Trophoblast cell (in vitro differentiated cells and primary cell): ENCODE data around the gene PHLPP1.
A peak's percentile ranks its signal among the peaks of the same experiment; 100 is the strongest.

Experiments
- DNase-seq, 2 donors: peaks; one replicate each; pipeline ENCODE4 v3.0.0-alpha.2; 2016
- H2AFZ ChIP-seq: 2 replicates; pipeline ENCODE4 v1.6.1; 2013; ENCODE audit warnings: low read length, moderate library complexity, mild to moderate bottlenecking; ENCODE audit not compliant: insufficient read depth, poor library complexity
- H2AK5ac ChIP-seq: 2 replicates; pipeline ENCODE4 v1.6.1; 2013; ENCODE audit warnings: mild to moderate bottlenecking, low read length
- H2BK120ac ChIP-seq: 2 replicates; pipeline ENCODE4 v1.6.1; 2013; ENCODE audit warnings: low read length, mild to moderate bottlenecking, moderate library complexity; ENCODE audit not compliant: insufficient read depth, poor library complexity
- H2BK12ac ChIP-seq: 2 replicates; pipeline ENCODE4 v1.6.1; 2013; ENCODE audit warnings: mild to moderate bottlenecking, low read length, moderate library complexity
- H2BK5ac ChIP-seq: 2 replicates; pipeline ENCODE4 v1.6.1; 2013; ENCODE audit warnings: low read length, low read depth, moderate library complexity, mild to moderate bottlenecking; ENCODE audit not compliant: poor library complexity
- H3K14ac ChIP-seq: 2 replicates; pipeline ENCODE4 v1.6.1; 2013; ENCODE audit warnings: mild to moderate bottlenecking, low read length
- H3K18ac ChIP-seq: 2 replicates; pipeline ENCODE4 v1.6.1; 2013; ENCODE audit warnings: mild to moderate bottlenecking, low read length
- H3K23ac ChIP-seq: 2 replicates; pipeline ENCODE4 v1.6.1; 2013; ENCODE audit warnings: low read length
- H3K27ac ChIP-seq: 2 replicates; pipeline ENCODE4 v1.5.1; 2013; ENCODE audit warnings: low read depth, mild to moderate bottlenecking, inconsistent platforms, low read length, moderate library complexity
- H3K27me3 ChIP-seq: 2 replicates; pipeline ENCODE4 v1.6.1; 2013; ENCODE audit warnings: inconsistent platforms, mild to moderate bottlenecking, low read length, moderate library complexity; ENCODE audit not compliant: insufficient read depth
- H3K36me3 ChIP-seq, 2 experiments: 1 replicate in 1 of 2; 2 replicates in 1 of 2; pipeline ENCODE4 v1.6.1; 2013; ENCODE audit warnings: low read length in 2 of 2, mild to moderate bottlenecking in 2 of 2, moderate library complexity in 1 of 2; ENCODE audit not compliant: insufficient read depth in 2 of 2, control insufficient read depth in 1 of 2
- H3K4ac ChIP-seq: 2 replicates; pipeline ENCODE4 v1.6.1; 2013; ENCODE audit warnings: low read depth, mild to moderate bottlenecking, low read length, moderate library complexity
- H3K4me1 ChIP-seq, 2 experiments: 1 replicate in 1 of 2; 2 replicates in 1 of 2; pipeline ENCODE4 v1.6.1; 2013; ENCODE audit warnings: low read length in 2 of 2, mild to moderate bottlenecking in 2 of 2, moderate library complexity in 1 of 2; ENCODE audit not compliant: insufficient read depth in 2 of 2, control insufficient read depth in 1 of 2
- H3K4me2 ChIP-seq: 2 replicates; pipeline ENCODE4 v1.6.1; 2013; ENCODE audit warnings: inconsistent platforms, mild to moderate bottlenecking, low read length, moderate library complexity
- H3K4me3 ChIP-seq: 2 replicates; pipeline ENCODE4 v1.5.1; 2013; ENCODE audit warnings: mild to moderate bottlenecking, low read depth, low read length, inconsistent platforms
- H3K79me1 ChIP-seq: one replicate; pipeline ENCODE4 v1.6.1; 2013; ENCODE audit warnings: low read length
- H3K79me2 ChIP-seq: 2 replicates; pipeline ENCODE4 v1.6.1; 2013; ENCODE audit warnings: low read length, mild to moderate bottlenecking; ENCODE audit not compliant: control insufficient read depth, insufficient read depth, poor library complexity
- H3K9ac ChIP-seq: 2 replicates; pipeline ENCODE4 v1.6.1; 2013; ENCODE audit warnings: mild to moderate bottlenecking, low read length
- H3K9me3 ChIP-seq: 2 replicates; pipeline ENCODE4 v1.6.1; 2013; ENCODE audit warnings: low read depth, mild to moderate bottlenecking, control low read depth, inconsistent platforms, low read length; ENCODE audit not compliant: insufficient read depth
- H4K12ac ChIP-seq: 2 replicates; pipeline ENCODE4 v1.6.1; 2013; ENCODE audit warnings: low read depth, mild to moderate bottlenecking, low read length, moderate library complexity
- H4K8ac ChIP-seq: 2 replicates; pipeline ENCODE4 v1.6.1; 2013; ENCODE audit warnings: low read depth, mild to moderate bottlenecking, low read length, moderate library complexity
- H4K91ac ChIP-seq: one replicate; pipeline ENCODE4 v1.6.1; 2013; ENCODE audit warnings: low read depth, mild to moderate bottlenecking, low read length, moderate library complexity
- WGBS: extraction: QIAGEN DNeasy Blood & Tissue Kit; methylation state at CpG from one replicate; pipeline ENCODE4 v1.1.7; 2013; ENCODE audit warnings: missing lambda C conversion rate; ENCODE audit not compliant: insufficient read length, insufficient coverage; ENCODE audit errors: extremely low coverage; 5-methylcytosine and 5-hydroxymethylcytosine counted together

Gene PHLPP1

GRCh38 chr18:62876828-62877227, 161.5 kb downstream of the PHLPP1 start:
- Histone ChIP-seq H3K36me3 (no peaks in the 10 kb centered on the region), H3K9ac (no peak overlapping the region), H2AFZ (no peak overlapping the region), H3K9me3 (no peaks in the 10 kb centered on the region), H3K4me2 (no peak overlapping the region), H3K23ac (no peak overlapping the region), H3K79me2 (no peaks in the 10 kb centered on the region), H3K27me3 (no peaks in the 10 kb centered on the region), H2BK5ac (no peak overlapping the region), H2BK120ac (no peak overlapping the region), H3K14ac (no peak overlapping the region), H4K12ac (no peak overlapping the region), H2BK12ac (no peak overlapping the region), H2AK5ac (no peak overlapping the region), H4K8ac (no peak overlapping the region), H4K91ac (no peak overlapping the region), H3K4me3 (no peak overlapping the region), H3K4me1 (peaks cover 2 to 4% of the 10 kb centered on the region in 2 experiments), H3K4ac (no peak overlapping the region), H3K79me1 (no peaks in the 10 kb centered on the region), H3K18ac (no peak overlapping the region), H3K27ac (peak overlapping the region; percentile 22)
- no CpG with 5 or more reads among the region's 3 CpGs for WGBS
- peak in 1 of 2 donors; percentile 56 for DNase-seq

DNA sequence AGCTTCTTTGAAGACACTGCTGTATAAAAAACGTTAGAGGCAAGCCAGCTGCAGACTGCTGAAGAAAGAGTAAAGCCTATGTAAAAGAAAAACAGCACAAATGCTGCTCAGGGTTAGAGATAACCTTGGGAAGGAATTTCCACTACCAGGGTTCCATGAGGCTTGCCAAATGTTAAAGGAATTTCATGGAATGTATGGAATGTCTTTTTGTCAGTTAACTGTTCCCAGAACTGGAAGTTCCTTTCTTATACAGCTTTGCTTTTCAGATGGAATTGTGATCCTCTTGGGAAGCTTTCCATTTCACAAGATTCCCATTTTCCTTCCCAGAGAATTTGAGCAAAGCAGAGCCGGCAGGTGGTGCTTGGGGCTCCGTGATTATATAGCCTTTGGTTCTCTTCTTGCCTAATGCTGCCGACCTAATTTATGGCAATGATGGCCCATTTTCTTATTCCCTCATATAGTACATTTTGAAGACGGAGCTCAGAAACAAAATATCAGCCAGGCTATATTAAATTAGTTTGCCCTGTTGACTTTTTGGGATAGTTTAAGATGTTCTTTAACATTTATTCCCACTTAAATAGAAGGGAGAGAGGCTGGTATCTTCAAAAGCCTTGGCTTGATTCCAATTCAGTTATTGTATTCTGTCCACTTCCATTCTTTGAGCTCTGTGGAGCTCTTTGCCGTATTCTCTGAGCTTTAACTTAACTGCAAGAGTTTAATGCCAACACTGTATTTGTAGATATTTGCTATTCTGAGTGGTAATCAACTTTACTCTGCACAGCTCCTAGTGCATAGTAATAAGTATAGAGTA, 162.3 kb downstream of the PHLPP1 start:
- Histone ChIP-seq H3K27me3 (no peaks in the 10 kb centered on the region), H2BK12ac (no peak overlapping the region), H4K12ac (no peak overlapping the region), H2AK5ac (no peak overlapping the region), H2BK5ac (no peak overlapping the region), H3K23ac (no peak overlapping the region), H4K91ac (no peak overlapping the region), H2AFZ (no peak overlapping the region), H3K18ac (no peak overlapping the region), H3K27ac (peak overlapping the region; percentile 38), H3K9ac (no peak overlapping the region), H3K4me1 (peaks cover 2 to 6% of the 10 kb centered on the region in 2 experiments), H4K8ac (no peak overlapping the region), H3K9me3 (no peaks in the 10 kb centered on the region), H3K4me2 (peak overlapping the region; percentile 23), H2BK120ac (no peak overlapping the region), H3K4ac (no peak overlapping the region), H3K36me3 (no peaks in the 10 kb centered on the region), H3K79me2 (no peaks in the 10 kb centered on the region), H3K14ac (no peak overlapping the region), H3K79me1 (no peaks in the 10 kb centered on the region), H3K4me3 (no peak overlapping the region)
- DNase-seq, result peak in 1 of 2 donors; percentile 69
- no CpG with 5 or more reads among the region's 6 CpGs for WGBS

DNA sequence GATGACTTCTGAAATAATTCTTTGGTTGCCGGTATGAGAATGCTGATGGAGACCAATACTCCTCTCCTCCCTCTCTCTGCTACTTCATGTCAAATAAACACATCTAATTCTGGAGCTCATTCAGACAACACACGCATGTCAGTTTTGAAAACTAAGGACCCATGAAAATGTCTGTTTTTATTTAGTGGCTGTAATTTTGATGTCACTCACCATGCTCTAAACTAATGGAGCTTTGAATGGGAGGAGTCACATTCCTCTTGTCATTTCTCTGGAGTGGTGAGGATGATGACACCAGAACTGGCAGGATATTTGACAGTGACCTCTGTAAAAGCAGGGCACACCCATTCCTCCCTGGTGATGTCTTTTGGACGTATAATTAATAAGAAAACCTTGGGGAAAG, 163.0 kb downstream of the PHLPP1 start:
- Histone ChIP-seq H2AFZ (no peak overlapping the region), H3K18ac (no peak overlapping the region), H2BK120ac (no peak overlapping the region), H2AK5ac (no peak overlapping the region), H4K8ac (no peak overlapping the region), H3K27me3 (no peaks in the 10 kb centered on the region), H3K79me2 (no peaks in the 10 kb centered on the region), H3K4me1 (peaks cover 2 to 6% of the 10 kb centered on the region in 2 experiments), H3K14ac (no peak overlapping the region), H4K91ac (no peak overlapping the region), H3K79me1 (no peaks in the 10 kb centered on the region), H3K36me3 (no peaks in the 10 kb centered on the region), H4K12ac (no peak overlapping the region), H3K9ac (no peak overlapping the region), H2BK12ac (no peak overlapping the region), H3K4me3 (no peak overlapping the region), H3K4ac (no peak overlapping the region), H3K23ac (no peak overlapping the region), H3K4me2 (no peak overlapping the region), H3K27ac (no peak overlapping the region), H3K9me3 (no peaks in the 10 kb centered on the region), H2BK5ac (no peak overlapping the region)
- no CpG with 5 or more reads among the region's 3 CpGs for WGBS
- no peak for DNase-seq

GRCh38 chr18:62880034-62880433, 164.7 kb downstream of the PHLPP1 start:
- no peaks in the 10 kb centered on the region for H3K27me3 ChIP-seq

More at GRCh38 chr18:62880034-62880433, 164.7 kb downstream of the PHLPP1 start:
- Histone ChIP-seq H4K12ac (no peak overlapping the region), H4K8ac (no peak overlapping the region), H3K18ac (no peak overlapping the region), H3K4me1 (peaks cover 2 to 6% of the 10 kb centered on the region in 2 experiments), H3K9ac (no peak overlapping the region), H4K91ac (no peak overlapping the region), H3K14ac (no peak overlapping the region), H2AFZ (no peak overlapping the region), H3K36me3 (no peaks in the 10 kb centered on the region), H3K23ac (no peak overlapping the region), H2BK5ac (no peak overlapping the region), H3K27ac (no peak overlapping the region), H2BK12ac (no peak overlapping the region), H3K79me2 (no peaks in the 10 kb centered on the region), H2BK120ac (no peak overlapping the region), H3K4me3 (no peak overlapping the region), H3K79me1 (no peaks in the 10 kb centered on the region), H3K4me2 (no peak overlapping the region), H3K4ac (no peak overlapping the region), H3K9me3 (no peaks in the 10 kb centered on the region), H2AK5ac (no peak overlapping the region)
- DNase-seq, result no peak
- no CpG with 5 or more reads among the region's 1 CpG for WGBS
